Measurements from ENCODE around the gene ASIC5.

The ASIC5 gene

DNA sequence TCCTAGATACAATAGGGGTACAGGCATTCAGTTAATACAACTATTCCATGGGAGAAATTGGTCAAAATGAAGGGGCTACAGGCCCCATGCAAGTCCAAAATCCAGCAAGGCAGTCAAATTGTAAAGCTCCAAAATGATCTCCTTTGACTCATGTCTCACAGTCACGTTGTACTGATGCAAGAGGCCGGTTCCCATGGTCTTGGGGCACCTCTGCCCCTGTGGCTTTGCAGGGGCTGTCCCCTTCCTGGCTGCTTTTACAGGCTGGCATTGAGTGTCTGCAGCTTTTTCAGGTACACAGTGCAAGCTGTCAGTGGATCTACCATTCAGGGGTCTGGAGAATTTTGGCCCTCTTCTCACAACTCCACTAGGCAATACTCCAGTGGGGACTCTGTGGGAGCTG lies 12.5 kb upstream of the ASIC5 start:
- DNase-seq = no peak

DNA sequence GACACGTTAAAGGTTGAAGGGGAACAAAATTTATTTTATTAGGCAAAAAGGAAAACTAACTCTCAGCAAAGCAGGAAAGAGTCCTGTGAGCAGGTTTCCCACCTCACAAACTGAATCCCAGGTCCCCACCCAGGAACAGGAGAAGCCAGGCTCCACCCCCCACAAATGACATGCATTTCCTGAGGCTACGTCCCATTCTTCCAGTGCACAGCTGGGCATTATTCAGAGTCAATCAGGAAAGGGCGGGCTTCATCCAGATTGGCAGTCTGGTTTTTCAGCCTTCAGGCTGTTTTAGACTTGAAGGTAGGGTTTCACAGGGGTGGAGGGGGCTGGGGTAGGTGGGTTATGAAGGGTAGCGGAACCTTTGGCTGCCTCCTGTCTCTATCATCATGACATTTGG lies 11.9 kb upstream of the ASIC5 start:
- DNase-seq = no peak

DNA sequence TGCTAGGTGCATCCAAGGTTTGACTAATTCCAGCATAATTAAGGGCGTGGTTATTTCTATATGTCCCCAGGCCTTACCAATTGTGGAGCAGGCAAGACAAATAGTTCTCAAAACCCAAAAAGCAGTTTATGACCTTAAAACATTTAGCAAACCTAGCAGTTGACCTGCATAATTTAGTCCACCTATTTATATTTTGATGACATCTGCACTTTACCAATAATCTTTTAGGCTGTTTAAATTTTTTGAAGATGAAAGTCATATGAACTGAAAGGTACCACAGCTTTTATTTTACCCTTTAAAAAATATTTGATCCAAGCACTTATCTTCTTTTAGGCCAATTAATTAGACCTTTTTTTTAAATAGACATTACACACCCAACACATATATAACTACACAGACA lies 9.8 kb upstream of the ASIC5 start:
- no peak for DNase-seq

DNA sequence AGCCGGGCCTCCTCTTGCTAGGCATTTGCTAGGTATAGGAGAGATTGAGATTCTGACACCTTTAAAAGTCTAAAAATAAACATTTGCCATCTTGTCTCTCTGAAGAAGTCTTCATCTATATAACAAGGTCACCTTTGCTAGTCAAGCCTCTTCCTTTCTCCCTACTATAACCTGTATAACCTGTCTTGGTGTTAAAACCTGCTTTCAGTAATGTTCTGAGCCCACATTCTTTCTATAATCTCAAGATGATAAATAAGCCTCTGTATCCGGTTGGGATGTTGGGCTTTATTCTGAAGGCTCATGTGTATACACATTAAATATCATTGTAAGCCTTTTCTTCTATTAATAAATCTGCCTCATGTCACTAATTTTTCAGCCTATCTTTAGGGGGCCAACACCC lies 10.2 kb downstream of the ASIC5 start:
- no peak for DNase-seq

DNA sequence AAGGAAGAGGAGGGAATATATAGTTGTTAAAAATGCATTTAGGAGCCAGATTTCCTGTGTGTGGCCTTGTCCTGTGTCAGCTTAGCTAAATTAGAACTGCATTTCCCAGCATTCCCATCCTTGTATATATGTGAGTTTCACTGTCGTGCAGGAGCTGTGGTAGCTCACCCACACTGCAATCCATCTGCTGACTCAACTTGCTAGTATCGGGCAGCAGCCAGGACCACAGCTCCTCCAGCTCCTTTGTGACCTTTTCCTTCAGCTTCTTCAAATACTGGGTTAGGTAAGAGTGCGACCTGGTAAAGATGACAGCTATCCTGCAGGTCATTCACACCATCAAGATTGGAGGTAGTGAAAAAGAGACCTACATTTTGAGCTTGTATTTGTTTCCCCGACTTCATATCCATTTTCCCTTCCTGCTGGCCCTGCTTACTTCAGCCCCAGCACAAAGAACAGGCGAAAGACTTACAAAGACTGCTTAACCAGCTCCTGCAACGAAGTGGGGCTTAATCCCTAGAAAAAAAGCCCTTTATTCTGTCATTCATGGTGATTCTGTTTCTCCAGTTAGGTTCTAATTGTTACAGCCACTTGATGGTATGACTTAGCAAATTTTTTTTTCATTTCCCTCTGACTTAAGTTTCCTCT lies 11.4 kb downstream of the ASIC5 start:
- no peak for DNase-seq

DNA sequence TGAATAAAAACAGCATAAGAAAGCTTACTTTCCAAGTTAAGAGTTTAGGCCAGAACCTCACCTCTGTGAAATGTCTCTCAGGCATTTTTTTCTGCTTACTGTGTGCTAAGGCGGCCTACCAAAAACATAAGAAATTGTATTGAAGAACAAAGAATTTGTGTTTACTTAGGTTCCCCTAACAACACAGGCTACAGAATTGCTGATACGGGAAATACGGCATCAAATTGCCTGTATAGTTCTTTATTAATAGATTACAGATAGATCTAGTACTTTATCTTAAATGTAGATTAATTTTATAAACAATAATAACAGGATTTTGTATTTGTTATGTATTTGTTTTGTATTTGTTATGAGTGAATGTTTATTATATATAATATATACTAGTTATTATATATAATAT lies 12.9 kb downstream of the ASIC5 start:
- no peak for DNase-seq

DNA sequence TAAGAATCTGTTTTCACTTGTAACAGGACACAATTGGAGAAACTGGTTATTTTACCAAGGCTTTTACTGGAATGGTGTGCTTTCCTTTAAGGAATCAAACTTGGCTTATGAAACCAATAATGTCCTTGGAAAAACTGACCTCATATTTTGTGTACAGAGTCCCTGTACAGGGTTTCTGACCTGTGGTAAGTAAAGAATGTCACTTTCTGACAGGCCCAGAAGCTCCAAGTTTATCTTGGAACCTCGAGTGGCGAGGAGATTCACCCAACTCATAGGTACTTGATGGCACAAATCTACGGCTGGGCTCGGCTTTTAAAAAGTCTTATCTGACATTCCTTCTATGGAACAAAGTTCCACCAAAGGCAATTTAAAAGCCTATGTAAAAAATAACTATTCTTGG lies 17.0 kb downstream of the ASIC5 start:
- DNase-seq = no peak

DNA sequence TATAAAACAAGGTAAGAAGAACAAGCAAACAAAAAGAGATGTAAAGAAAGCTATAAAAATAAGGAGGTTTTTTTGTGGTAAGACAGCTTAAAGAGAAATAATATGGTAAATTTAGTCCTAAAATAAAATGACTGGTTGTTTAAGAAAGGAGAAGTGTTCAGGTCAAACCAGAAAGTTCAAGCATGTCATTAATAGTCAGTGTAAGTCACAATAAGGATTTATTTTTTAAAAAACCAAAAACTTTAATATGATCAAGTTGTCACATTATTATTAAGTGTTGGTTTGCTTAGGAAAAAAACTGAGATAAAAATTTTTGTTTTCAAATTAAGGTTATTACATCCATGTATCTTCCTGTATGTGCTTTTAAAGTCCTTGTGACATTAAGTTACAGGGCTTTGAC lies 19.1 kb downstream of the ASIC5 start:
- no peak for DNase-seq

DNA sequence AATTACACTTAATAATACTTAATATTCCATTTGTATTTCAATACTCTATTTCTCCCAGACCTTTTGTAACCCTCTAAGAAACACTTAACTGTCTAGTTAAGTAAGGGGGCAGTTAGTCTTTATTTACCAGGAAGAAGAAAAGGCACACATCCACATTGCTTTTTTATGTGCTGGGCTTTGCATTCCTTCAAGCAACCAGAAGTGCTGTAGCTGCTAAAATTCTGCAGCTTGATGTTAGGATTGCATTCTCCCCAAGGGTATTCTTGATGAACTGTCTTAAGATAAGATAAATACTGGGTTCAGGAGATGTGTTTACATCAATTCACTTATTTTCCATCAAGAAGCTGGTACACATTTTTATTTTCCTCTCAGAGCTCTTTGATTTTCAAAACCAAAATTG lies 24.0 kb downstream of the ASIC5 start:
- no peak for DNase-seq

DNA sequence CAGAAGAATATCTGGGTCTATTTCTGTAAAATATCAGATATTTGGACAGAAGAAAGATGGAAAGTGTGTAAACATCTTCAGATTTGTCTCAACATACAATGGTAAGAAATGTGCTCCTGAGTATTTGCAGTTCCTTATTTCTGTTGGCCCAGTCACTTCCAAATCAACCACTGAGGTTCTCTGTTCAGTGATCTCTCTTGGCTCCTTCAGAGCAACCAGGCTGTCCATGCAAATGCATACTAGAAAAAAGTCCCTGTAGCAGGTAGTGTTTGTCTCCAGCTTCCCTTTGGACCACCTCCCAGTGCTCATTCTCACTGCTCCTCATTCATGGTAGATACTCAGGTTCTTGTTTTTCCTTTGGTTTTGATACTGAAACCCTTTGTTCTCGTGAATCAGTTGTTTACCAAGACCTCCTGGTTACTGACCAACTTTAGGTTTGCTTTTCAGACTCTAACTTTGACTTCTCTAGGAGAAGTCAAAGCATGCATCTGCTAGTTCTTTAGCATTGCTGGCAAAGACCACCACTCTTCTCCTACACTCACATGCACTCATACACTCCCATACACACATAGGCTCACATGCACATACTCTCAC lies 28.8 kb downstream of the ASIC5 start:
- DNase-seq = no peak

DNA sequence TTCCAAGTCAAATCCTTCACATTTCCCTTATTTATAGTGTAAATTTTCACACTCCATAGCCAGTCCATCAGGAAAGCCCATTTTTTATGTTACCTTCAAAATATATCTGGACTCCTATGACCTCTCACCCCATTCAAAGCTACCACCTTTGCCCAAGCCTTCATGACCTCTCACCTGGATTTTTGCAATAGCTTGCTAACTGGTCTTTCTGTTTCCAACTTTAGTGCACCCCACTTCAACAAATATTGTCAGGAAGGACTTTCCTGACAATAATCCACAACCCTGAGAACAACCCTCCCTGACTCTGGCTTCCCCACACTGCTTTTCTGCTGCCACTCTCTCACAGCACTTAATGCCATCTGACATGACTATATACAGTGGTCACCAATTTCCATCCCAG lies 33.4 kb downstream of the ASIC5 start:
- DNase-seq = no peak

DNA sequence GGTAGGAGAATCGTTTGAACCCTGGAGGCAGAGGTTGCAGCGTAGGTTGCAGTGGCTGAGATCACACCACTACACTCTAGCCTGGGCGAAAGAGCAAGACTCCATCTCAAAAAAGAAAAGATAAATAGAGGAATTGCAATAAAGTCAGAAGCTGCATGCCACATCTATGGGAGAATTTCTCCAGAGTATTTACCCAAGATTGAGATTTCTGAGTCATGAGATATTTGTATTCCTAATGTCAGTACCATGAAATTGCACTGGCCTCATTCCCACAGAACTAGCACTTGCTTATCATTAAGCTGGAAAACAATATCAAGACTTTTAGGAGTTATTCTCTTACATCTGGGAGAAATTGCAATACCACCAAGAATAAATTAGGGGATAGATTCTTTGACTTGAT lies 37.4 kb downstream of the ASIC5 start:
- no peak for DNase-seq

DNA sequence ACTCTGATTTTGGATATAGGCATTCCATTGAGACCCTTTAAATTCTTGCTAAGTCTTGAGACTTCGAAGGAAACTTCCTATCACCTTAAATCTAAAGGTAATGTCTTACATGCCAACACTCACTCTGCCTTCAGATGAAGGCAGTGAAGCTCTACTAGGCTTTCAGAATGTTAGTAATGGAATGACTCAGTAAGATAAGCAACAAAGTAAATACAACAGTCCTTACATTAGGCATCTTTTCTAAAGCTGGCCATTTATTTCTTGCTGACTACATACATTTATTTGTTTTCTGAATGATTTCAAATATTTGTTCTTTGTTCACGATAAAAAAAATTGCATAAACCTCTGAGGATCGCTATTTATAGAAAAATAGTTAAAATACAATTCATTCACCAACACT lies 43.5 kb downstream of the ASIC5 start:
- no peak for DNase-seq

DNA sequence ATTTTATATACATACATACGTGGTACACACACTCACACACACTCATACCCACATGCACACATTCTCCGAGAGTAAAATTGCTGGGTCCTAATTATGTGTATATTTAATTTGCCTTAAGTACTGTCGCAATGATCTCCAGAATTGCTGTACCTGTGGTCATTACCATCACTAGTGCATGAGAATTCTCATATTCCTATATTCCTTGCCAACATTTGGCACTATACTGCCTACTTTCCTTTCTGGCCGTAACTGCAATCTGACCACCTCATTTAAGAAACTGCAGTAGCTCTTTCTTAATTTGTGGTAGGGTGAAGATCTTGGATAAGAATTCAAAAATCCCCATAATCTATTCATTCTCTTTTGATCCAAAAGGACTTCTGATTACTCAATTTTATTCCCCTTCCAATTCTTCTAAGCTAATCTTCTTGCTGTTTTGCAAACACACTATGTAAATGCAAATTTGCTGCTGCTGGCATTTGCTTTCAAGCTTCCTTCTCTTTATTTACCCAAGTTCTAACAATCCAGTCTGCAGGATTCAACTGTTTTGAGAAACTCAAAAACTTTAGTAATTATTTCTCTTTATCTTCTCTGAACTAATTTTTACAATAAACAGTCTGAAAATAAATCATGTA lies 45.1 kb downstream of the ASIC5 start:
- DNase-seq = no peak

DNA sequence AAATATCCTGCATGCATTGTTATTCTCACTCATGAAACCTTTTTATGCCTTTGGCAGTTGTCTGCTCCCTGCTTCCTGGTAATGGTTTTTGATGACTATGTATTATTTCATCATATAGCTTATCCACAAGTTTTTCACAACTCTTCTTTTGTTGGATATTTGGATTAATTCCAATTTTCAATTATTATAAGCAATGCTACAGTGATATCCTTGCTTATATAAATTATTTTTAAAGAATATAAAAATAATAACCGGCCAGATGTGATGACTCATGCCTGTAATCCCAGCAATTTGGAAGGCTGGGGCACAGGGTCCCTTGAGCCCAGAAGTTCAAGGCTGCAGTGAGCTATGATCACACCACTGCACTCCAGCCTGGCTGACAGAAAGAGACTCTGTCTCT lies 47.0 kb downstream of the ASIC5 start:
- DNase-seq = no peak

DNA sequence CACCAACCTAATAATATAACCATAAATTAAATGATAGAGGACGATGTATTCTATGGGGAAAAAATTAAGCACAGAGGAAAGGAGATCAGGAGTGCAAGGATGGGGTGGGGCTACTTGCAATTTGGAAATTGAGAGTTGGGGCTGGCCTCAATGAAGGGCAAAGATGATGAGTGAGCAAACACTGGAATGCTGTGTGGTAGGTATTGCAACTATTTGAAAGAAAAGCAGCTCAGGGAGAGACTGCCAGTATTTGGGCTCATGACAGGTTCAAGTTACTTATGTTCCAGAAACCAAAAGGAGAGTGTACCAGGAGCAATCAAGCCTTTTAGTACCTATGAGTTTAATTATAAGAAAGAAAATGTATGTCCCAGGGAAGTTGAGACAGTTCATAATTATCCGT lies 47.4 kb downstream of the ASIC5 start:
- no peak for DNase-seq

DNA sequence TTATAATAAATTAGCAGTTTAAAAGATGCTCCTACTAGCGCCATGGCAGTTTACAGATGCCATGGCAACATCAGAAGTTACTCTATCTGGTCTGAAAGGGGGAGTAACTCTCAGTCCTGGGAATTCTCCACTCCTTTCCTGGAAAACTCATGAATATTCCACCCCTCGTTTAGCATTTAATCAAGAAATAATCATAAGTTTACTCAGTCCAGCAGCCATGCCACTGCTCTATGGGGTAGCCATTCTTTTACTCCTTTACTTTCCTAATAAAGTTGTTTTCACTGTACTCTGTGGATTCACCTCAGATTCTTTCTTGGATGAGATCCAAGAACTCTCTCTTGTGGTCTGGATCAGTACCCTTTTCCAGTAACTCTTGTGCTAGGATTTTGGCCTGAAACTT lies 55.0 kb downstream of the ASIC5 start:
- no peak for DNase-seq

DNA sequence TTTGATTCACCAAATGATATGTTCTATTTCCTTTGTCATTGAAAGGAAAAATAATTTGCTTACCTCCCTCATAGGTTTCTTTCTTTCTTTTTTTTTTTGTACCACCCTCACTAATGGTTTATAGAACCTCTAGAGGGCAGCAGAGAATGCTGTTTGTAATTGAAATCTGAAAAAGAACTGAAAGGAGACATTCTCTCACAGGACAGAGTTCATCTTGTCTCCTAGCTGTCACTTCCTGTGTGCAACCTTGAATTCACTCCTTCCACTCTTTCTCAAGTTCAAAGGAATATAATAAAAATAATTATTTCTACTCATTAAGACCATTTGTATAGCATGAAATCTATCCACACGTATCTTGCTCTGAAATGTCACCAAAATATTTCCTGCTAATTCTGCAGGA lies 56.2 kb downstream of the ASIC5 start:
- DNase-seq = no peak

DNA sequence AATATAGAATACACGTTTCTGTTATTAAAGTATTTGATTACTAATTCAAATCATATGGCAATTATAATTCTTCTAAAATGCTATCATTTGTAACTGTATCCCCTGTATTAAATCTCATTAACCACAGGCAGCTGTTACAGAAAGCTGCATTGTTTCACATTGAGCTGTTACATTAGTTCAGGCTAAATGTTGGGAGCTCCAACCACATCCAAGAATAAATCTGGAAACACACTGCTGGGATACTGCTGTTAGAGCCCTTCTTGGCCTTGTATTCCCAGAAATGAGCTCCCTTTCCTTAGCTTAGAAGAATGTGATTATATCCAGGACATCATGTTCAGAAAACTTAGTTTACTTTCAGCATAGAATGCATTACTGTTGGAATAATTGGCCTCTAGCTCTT lies 59.1 kb downstream of the ASIC5 start:
- DNase-seq = no peak

DNA sequence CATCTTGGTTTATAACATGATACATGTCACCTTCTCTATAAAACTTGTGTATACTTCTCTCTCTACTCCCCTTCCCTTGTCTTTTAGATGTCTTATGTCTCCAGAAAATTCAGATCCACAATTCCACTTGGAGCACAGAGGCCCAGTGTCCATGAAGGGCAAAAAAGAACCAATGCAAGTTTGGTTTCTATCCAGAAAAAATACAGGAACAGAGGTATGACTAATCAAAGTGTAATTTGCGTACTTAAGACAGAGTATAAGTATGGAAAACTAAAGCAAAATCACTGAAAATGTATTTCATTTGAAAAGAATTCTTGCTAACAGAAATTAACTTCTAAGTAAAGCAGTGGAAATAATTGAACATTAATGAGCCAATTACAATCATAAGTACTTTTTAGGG lies 61.1 kb downstream of the ASIC5 start:
- no peak for DNase-seq

DNA sequence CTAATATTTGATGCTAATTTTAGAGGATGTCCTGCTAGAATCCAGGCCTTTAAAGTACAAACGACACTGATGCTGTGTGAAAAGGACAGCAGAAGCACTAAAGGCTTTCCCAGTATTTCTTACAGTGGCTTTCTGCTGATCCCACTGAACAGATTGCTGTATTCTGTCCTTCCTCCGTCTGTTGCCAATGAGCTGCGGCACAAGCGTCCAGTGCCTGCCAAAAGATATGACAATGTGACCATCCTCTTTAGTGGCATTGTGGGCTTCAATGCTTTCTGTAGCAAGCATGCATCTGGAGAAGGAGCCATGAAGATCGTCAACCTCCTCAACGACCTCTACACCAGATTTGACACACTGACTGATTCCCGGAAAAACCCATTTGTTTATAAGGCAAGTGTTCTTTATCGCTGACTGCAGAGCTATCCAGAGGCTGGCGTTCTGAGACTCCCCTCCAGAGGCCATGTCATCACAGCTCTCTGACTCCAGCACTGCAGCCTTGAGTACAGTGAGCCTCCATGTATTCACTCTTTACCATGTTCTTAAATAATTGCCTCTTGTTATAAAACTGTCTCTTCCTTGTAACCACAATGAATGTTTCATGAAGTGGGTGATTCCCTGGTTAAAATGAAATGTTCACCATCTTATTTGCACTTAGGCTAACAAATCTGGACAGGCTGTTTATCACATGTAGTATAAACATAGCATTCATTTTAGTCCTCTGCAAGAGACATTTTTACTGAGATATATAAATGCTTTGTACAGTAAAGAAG lies 63.7 kb downstream of the ASIC5 start:
- DNase-seq = no peak

DNA sequence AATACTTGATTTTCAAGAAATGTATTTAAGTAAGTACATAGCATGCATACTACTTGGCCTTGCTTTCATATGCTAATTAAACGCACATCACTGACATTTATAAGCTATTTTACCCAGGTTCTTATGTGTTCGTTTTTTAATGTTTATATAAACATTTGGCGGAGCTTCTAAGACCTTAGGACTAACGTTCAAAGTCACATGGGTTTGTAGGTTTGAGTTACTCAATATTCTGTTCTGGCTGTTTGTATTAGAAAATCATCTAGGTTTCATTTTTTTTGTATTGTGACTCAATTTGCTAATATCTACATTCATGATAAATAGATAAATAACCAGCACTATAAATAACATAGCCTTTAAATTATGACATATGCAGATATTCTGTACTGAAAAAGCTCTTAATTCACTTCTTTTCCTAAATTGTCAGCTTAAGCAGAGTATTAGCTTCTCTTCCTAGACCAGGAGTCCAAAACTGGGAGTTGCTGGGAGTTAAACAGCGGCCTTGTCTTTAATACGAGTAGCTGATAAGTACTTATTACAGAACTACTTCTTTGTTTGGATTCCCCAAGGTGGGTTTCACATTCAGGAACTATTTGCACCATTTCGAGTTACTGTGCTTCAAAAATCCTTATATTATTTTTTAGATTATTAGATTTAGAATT lies 65.3 kb downstream of the ASIC5 start:
- DNase-seq = no peak

DNA sequence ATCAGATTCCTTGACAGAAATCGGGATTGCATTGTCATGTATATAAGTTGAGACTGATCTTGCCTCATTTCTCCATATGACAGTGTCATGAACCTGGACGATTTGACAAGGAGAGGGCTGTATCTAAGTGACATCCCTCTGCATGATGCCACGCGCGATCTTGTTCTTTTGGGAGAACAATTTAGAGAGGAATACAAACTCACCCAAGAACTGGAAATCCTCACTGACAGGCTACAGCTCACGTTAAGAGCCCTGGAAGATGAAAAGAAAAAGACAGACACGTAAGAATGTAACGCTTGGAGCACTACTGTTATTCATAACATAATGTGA lies 66.3 kb downstream of the ASIC5 start:
- DNase-seq = no peak

Measured in activated CD4-positive, alpha-beta T cell treated with anti-CD3 and anti-CD28 coated beads for 1 hour (primary cell).